Tibial nerve (tissue), 4 donors: ENCODE measurements around the gene RBM15B. TPM values are rescaled to one million over a fixed set of nuclear protein-coding genes. Genes with fewer than 3 reads are reported as not detected.

ENCODE experiments used
- DNase-seq, 2 donors: peaks; one replicate each; pipeline ENCODE4 v3.0.0-alpha.2; 2019; ENCODE audit warnings: low spot score in 2 of 2
- H3K27ac ChIP-seq, 4 donors: fragments of 200-600 bp; sonication (generic) in 3 of 4; one replicate each; pipeline ENCODE4 v1.5.1; 2017 to 2019; ENCODE audit warnings: mild to moderate bottlenecking in 1 of 4
- H3K27me3 ChIP-seq, 2 donors: fragments of 200-600 bp; sonication (generic) in 1 of 2; one replicate each; pipeline versions ENCODE4 v1.5.1 to v1.6.0; 2017 to 2019
- H3K36me3 ChIP-seq, 3 donors: fragments of 200-600 bp; sonication (generic); one replicate each; pipeline ENCODE4 v1.5.1; 2018 to 2019
- H3K4me1 ChIP-seq, 4 donors: fragments of 200-600 bp; sonication (generic) in 3 of 4; one replicate each; pipeline ENCODE4 v1.5.1; 2017 to 2019
- H3K4me3 ChIP-seq, 4 donors: fragments of 200-600 bp; sonication (generic) in 3 of 4; one replicate each; pipeline ENCODE4 v1.5.1; 2017 to 2019; ENCODE audit warnings: mild to moderate bottlenecking in 1 of 4, moderate library complexity in 1 of 4
- H3K9me3 ChIP-seq, 4 donors: fragments of 200-600 bp; sonication (generic) in 3 of 4; one replicate each; pipeline ENCODE4 v1.5.1; 2017 to 2019
- EP300 ChIP-seq, 2 donors: sonication (generic); formaldehyde crosslinking; IDR thresholded peaks; one replicate each; pipeline ENCODE4 v1.6.1; 2017; ENCODE audit warnings: antibody characterized with exemption in 2 of 2, mild to moderate bottlenecking in 1 of 2
- POLR2A ChIP-seq, 2 donors: fragments of 450-650 bp; IDR thresholded peaks; one replicate each; pipeline ENCODE4 v1.6.1; 2017; ENCODE audit warnings: antibody characterized with exemption in 2 of 2, mild to moderate bottlenecking in 2 of 2, moderate library complexity in 2 of 2
- WGBS, 2 donors: methylation state at CpG; one replicate each; pipeline ENCODE4 v1.1.5; 2018; 5-methylcytosine and 5-hydroxymethylcytosine counted together
- total RNA-seq, 4 donors: library from RNA; depleted of rRNA; stranded (reverse); fragments of >200 nt; gene quantifications; one replicate each; pipeline ENCODE4 v1.1.0, GENCODE V29; 2016
- TF ChIP-seq, protein P1 (sequence below), 5 experiments: fragments of 200-600 bp in 3 of 5; fragments of 450-650 bp in 2 of 5; sonication (generic) in 3 of 5; IDR thresholded peaks; one replicate each; pipeline ENCODE4 v1.5.1; 2016 to 2019; ENCODE audit warnings: antibody characterized with exemption in 5 of 5, mild to moderate bottlenecking in 3 of 5, moderate library complexity in 2 of 5

The RBM15B gene
- total RNA-seq, 4 donors from 2014 or later = 22.6 to 32.4 (median 26.0) TPM

- TF ChIP-seq EP300 (IDR thresholded peaks at IDR 0.05) (no peak), POLR2A (IDR thresholded peaks at IDR 0.05) (no peak)
- TF ChIP-seq, protein P1, sequence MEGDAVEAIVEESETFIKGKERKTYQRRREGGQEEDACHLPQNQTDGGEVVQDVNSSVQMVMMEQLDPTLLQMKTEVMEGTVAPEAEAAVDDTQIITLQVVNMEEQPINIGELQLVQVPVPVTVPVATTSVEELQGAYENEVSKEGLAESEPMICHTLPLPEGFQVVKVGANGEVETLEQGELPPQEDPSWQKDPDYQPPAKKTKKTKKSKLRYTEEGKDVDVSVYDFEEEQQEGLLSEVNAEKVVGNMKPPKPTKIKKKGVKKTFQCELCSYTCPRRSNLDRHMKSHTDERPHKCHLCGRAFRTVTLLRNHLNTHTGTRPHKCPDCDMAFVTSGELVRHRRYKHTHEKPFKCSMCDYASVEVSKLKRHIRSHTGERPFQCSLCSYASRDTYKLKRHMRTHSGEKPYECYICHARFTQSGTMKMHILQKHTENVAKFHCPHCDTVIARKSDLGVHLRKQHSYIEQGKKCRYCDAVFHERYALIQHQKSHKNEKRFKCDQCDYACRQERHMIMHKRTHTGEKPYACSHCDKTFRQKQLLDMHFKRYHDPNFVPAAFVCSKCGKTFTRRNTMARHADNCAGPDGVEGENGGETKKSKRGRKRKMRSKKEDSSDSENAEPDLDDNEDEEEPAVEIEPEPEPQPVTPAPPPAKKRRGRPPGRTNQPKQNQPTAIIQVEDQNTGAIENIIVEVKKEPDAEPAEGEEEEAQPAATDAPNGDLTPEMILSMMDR (IDR thresholded peaks at IDR 0.05) = no peak
- Histone ChIP-seq H3K4me3 (no peak overlapping the region), H3K27ac (no peak overlapping the region), H3K9me3 (no peaks in the 10 kb centered on the region), H3K27me3 (no peaks in the 10 kb centered on the region), H3K36me3 (no peaks in the 10 kb centered on the region), H3K4me1 (no peaks in the 10 kb centered on the region)
- no peak for DNase-seq
- 43 to 69% methylated on average over 1 of the region's 1 CpG for WGBS, 2 donors
Observed at GRCh38 chr3:51353691-51354090, 37.4 kb upstream of the RBM15B start.

- Histone ChIP-seq H3K9me3 (no peaks in the 10 kb centered on the region), H3K27ac (no peak overlapping the region), H3K27me3 (no peaks in the 10 kb centered on the region), H3K4me3 (no peak overlapping the region), H3K4me1 (no peaks in the 10 kb centered on the region), H3K36me3 (no peaks in the 10 kb centered on the region)
- TF ChIP-seq, protein P1 (IDR thresholded peaks at IDR 0.05) = no peak
- TF ChIP-seq EP300 (IDR thresholded peaks at IDR 0.05) (no peak), POLR2A (IDR thresholded peaks at IDR 0.05) (no peak)
- DNase-seq = no peak
- 79 to 98% methylated on average over 2 of the region's 2 CpGs for WGBS, 2 donors
Observed at GRCh38 chr3:51354172-51354571, 36.9 kb upstream of the RBM15B start.

GRCh38 chr3:51354731-51355615, 36.1 kb upstream of the RBM15B start:
- H3K9me3 ChIP-seq = no peaks in the 10 kb centered on the region
- TF ChIP-seq POLR2A (IDR thresholded peaks at IDR 0.05) = no peak
- TF ChIP-seq EP300 (IDR thresholded peaks at IDR 0.05) = no peak
- TF ChIP-seq, protein P1 (IDR thresholded peaks at IDR 0.05) = no peak
- no peak overlapping the region for H3K27ac ChIP-seq
- WGBS, 2 donors = 86 to 87% methylated on average over 9 of the region's 9 CpGs
- no peak overlapping the region for H3K4me3 ChIP-seq
- DNase-seq = no peak
- no peaks in the 10 kb centered on the region for H3K36me3 ChIP-seq
- no peaks in the 10 kb centered on the region for H3K27me3 ChIP-seq
- H3K4me1 ChIP-seq = no peaks in the 10 kb centered on the region

DNA sequence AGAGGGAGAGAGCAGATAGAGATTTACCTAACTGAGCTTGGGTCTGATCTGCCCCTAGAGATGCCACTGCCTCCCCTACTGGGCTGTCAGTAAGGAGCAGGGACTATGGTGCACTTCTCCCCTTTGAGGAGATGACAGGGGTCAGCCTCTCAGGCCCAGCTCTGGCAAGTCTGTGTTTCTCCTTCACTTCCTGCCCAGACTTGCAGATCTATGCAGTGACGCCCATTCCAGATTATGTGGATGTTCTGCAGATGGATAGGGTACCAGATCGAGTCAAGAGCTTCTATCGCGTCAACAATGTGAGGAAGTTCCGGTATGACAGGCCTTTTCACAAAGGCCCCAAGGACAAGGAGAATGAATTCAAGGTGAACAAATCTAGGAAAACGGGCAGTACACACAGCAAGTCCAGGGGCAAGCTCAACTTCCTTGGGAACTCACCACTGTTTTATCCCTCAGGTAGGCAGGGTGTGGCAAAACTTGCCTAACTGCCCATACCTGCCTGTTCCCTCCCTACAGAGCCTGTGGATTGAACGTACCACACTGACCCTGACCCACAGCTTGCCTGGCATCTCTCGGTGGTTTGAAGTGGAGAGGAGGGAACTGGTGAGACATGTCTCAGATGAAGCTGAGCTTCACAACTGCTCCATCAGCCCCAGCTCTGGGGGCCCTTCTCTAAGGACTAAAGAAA, 35.0 kb upstream of the RBM15B start:
- H3K27me3 ChIP-seq = no peaks in the 10 kb centered on the region
- H3K9me3 ChIP-seq = no peaks in the 10 kb centered on the region
- WGBS, 2 donors = 78 to 87% methylated on average over 8 of the region's 8 CpGs
- DNase-seq = no peak
- no peak overlapping the region for H3K27ac ChIP-seq
- no peaks in the 10 kb centered on the region for H3K36me3 ChIP-seq
- no peak for TF ChIP-seq EP300 (IDR thresholded peaks at IDR 0.05)
- H3K4me1 ChIP-seq = no peaks in the 10 kb centered on the region
- H3K4me3 ChIP-seq = no peak overlapping the region

DNA sequence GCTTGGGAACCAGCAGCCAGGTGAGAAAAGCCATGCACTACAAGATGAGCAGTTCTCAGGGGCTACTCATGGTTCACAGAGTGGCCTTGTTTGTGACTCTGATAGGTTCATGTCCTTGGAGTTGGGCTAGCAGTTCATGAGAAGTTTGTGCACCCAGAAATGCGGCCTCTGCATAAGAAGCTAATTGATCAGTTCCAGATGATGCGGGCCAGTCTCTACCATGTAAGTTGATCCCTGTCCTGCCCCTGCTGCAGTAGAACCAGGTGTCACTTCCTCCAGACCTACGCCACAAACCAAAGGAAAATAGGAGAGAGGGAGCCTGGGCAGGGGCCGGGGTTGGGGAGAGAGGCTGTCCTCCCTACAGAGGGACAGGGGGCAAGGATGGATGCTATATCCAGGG, 33.2 kb upstream of the RBM15B start:
- no peaks in the 10 kb centered on the region for H3K36me3 ChIP-seq

More for the DNA sequence above, 33.2 kb upstream of the RBM15B start:
- Histone ChIP-seq H3K27me3 (no peaks in the 10 kb centered on the region), H3K27ac (no peak overlapping the region), H3K4me3 (no peak overlapping the region), H3K9me3 (no peaks in the 10 kb centered on the region), H3K4me1 (no peaks in the 10 kb centered on the region)
- WGBS, 2 donors = 53 to 67% methylated on average over 4 of the region's 4 CpGs
- DNase-seq = no peak
- TF ChIP-seq, protein P1 (IDR thresholded peaks at IDR 0.05) = no peak
- TF ChIP-seq EP300 (IDR thresholded peaks at IDR 0.05) (no peak), POLR2A (IDR thresholded peaks at IDR 0.05) (no peak)
